ENCODE measurements around the gene INPP4B.

INPP4B gene

GRCh38 chr4:142447009-142447408, 399.1 kb downstream of the INPP4B start:
- DNase-seq: no peak

- DNase-seq: no peak
Observed at GRCh38 chr4:142443469-142443868, 402.6 kb downstream of the INPP4B start.

- no peak for DNase-seq
Observed at GRCh38 chr4:142440093-142440492, 406.0 kb downstream of the INPP4B start.

- no peak for DNase-seq
Observed at GRCh38 chr4:142435599-142436235, 410.4 kb downstream of the INPP4B start.

GRCh38 chr4:142434519-142435224, 411.4 kb downstream of the INPP4B start:
- no peak for DNase-seq

- no peak for DNase-seq
Observed at GRCh38 chr4:142428715-142429114, 417.4 kb downstream of the INPP4B start.

GRCh38 chr4:142427456-142427855, 418.6 kb downstream of the INPP4B start:
- DNase-seq: no peak

- DNase-seq: no peak
Observed at GRCh38 chr4:142423861-142424260, 422.2 kb downstream of the INPP4B start.

GRCh38 chr4:142420311-142421095, 425.6 kb downstream of the INPP4B start:
- no peak for DNase-seq

GRCh38 chr4:142419712-142420111, 426.4 kb downstream of the INPP4B start:
- DNase-seq: no peak

GRCh38 chr4:142418697-142419096, 427.4 kb downstream of the INPP4B start:
- DNase-seq: no peak

- DNase-seq: no peak
Observed at GRCh38 chr4:142416711-142417275, 429.3 kb downstream of the INPP4B start.

- no peak for DNase-seq
Observed at GRCh38 chr4:142416121-142416520, 430.0 kb downstream of the INPP4B start.

- no peak for DNase-seq
Observed at GRCh38 chr4:142414366-142414990, 431.6 kb downstream of the INPP4B start.

- no peak for DNase-seq
Observed at GRCh38 chr4:142413485-142413884, 432.6 kb downstream of the INPP4B start.

GRCh38 chr4:142411993-142412392, 434.1 kb downstream of the INPP4B start:
- no peak for DNase-seq

- DNase-seq: no peak
Observed at GRCh38 chr4:142408003-142408441, 438.1 kb downstream of the INPP4B start.

- DNase-seq: no peak
Observed at GRCh38 chr4:142407596-142407995, 438.5 kb downstream of the INPP4B start.

GRCh38 chr4:142406917-142407501, 439.1 kb downstream of the INPP4B start:
- no peak for DNase-seq

- no peak for DNase-seq
Observed at GRCh38 chr4:142406499-142406835, 439.6 kb downstream of the INPP4B start.

GRCh38 chr4:142405695-142406498, 440.2 kb downstream of the INPP4B start:
- DNase-seq: no peak
